Retinal pigment epithelial cell (primary cell): ENCODE results near the gene AKAIN1.

ENCODE experiments used
- DNase-seq: peaks from one replicate; pipeline ENCODE4 v3.0.0-alpha.2; 2010; ENCODE audit warnings: low read depth
- H3K4me3 ChIP-seq: 2 replicates; pipeline ENCODE4 v1.5.1; 2011; ENCODE audit warnings: mild to moderate bottlenecking, low read length, control low read depth, moderate library complexity
- CTCF ChIP-seq: conservative IDR thresholded peaks from 2 replicates; pipeline ENCODE4 v1.5.1; 2011; ENCODE audit warnings: low read depth, low read length, control low read depth, inconsistent platforms

The AKAIN1 gene

GRCh38 chr18:5104246-5104645, 92.8 kb downstream of the AKAIN1 start:
- no peak for DNase-seq
- TF ChIP-seq CTCF, result no peak
- H3K4me3 ChIP-seq, result no peak overlapping the region

DNA sequence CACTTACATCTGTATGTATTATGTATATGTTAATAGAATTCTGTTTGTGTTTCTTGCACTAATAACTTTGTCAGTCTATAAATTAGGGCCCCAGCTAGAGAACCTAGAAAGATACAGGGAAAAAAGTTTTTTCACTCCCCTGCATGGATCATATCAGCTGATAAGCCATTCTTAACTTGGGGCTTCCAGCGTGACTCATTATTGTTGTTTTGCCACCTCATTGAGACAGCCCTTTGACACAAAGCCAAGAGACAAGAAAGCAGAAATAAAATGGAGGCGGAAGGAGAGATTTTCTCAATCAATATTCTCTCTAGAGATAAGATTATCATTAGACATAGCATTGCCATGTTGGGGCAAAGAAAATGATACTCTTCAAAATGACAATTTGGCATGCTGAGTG, 93.4 kb downstream of the AKAIN1 start:
- no peak overlapping the region for H3K4me3 ChIP-seq
- no peak for DNase-seq
- no peak for TF ChIP-seq CTCF

DNA sequence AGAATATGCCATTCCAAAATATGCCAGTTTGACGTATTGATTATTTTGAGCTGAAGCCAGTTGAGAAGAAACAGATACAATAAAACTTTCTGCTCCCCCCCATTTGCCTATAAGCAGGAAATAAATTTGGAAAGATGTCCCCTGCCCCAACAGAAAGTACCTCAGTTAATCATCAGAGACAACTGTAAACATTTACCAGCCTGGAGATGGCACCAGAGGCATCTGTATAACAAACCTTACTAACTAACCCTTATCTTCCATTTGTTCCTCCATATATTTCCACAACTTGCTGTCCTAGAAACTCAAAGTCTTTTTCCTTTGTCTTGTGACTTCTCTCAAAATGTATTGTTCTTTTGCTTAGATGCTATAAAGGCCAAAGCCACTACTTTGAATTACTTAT, 93.8 kb downstream of the AKAIN1 start:
- H3K4me3 ChIP-seq, result no peak overlapping the region
- DNase-seq, result no peak
- TF ChIP-seq CTCF, result no peak

- no peak for TF ChIP-seq CTCF
- no peak overlapping the region for H3K4me3 ChIP-seq
- no peak for DNase-seq
Measured at GRCh38 chr18:5097116-5097703, 99.8 kb downstream of the AKAIN1 start.

- TF ChIP-seq CTCF, result no peak
- no peak overlapping the region for H3K4me3 ChIP-seq
- no peak for DNase-seq
Measured at GRCh38 chr18:5095239-5095638, 101.8 kb downstream of the AKAIN1 start.

GRCh38 chr18:5093902-5094301, 103.2 kb downstream of the AKAIN1 start:
- H3K4me3 ChIP-seq, result no peak overlapping the region
- no peak for DNase-seq

More at GRCh38 chr18:5093902-5094301, 103.2 kb downstream of the AKAIN1 start:
- TF ChIP-seq CTCF, result no peak
